Fibroblast of lung (primary cell): Measurements from ENCODE around the gene KYAT1. TPM values are rescaled to one million over a fixed set of nuclear protein-coding genes. Genes with fewer than 3 reads are reported as not detected.
"Not testable (repeated sequence)": the region's sequence is repeated elsewhere in the genome, so short reads cannot be mapped to it uniquely, and the experiment has no call there.

Source experiments
- DNase-seq, 2 donors: peaks; one replicate each; pipeline versions ENCODE4 v3.0.0 to v3.0.0-alpha.2; 2010; ENCODE audit warnings: low read depth in 2 of 2
- H2AFZ ChIP-seq: 2 replicates; pipeline ENCODE4 v1.5.1; 2012; ENCODE audit warnings: low read length, control low read depth, inconsistent platforms
- H3K27ac ChIP-seq: 2 replicates; pipeline ENCODE4 v1.5.1; 2011; ENCODE audit warnings: low read length, control low read depth; ENCODE audit not compliant: insufficient read depth
- H3K27me3 ChIP-seq: 2 replicates; pipeline ENCODE4 v1.5.1; 2011; ENCODE audit warnings: mild to moderate bottlenecking, low read length; ENCODE audit not compliant: control insufficient read depth, insufficient read depth
- H3K36me3 ChIP-seq: 2 replicates; pipeline ENCODE4 v1.5.1; 2011; ENCODE audit warnings: low read length; ENCODE audit not compliant: control insufficient read depth, insufficient read depth
- H3K4me1 ChIP-seq: 2 replicates; pipeline ENCODE4 v1.5.1; 2011; ENCODE audit warnings: low read length; ENCODE audit not compliant: control insufficient read depth, insufficient read depth; ENCODE audit errors: extremely low read depth
- H3K4me2 ChIP-seq: 2 replicates; pipeline ENCODE4 v1.5.1; 2011; ENCODE audit warnings: low read length, control low read depth; ENCODE audit not compliant: insufficient read depth; ENCODE audit errors: extremely low read depth
- H3K4me3 ChIP-seq, 4 experiments: fragments of 200-600 bp in 1 of 4; sonication (generic) in 1 of 4; replicated peaks in 1 of 4; 2 replicates each; pipeline ENCODE4 v1.5.1; 2011 to 2016; ENCODE audit warnings: low read length in 4 of 4, low read depth in 3 of 4, mild to moderate bottlenecking in 3 of 4, control low read depth in 2 of 4, inconsistent platforms in 1 of 4, mixed read lengths in 1 of 4; ENCODE audit not compliant: insufficient read depth in 1 of 4; ENCODE audit errors: control extremely low read depth in 1 of 4
- H3K79me2 ChIP-seq: 2 replicates; pipeline ENCODE4 v1.5.1; 2012; ENCODE audit warnings: mild to moderate bottlenecking, low read length, inconsistent platforms; ENCODE audit not compliant: control insufficient read depth, insufficient read depth
- H3K9ac ChIP-seq: 2 replicates; pipeline ENCODE4 v1.5.1; 2011; ENCODE audit warnings: mild to moderate bottlenecking, low read length, control low read depth; ENCODE audit not compliant: insufficient read depth
- H3K9me3 ChIP-seq: 2 replicates; pipeline ENCODE4 v1.5.1; 2012; ENCODE audit warnings: low read depth, low read length; ENCODE audit not compliant: control insufficient read depth, insufficient read depth
- H4K20me1 ChIP-seq: 2 replicates; pipeline ENCODE4 v1.5.1; 2011; ENCODE audit warnings: low read length; ENCODE audit not compliant: control insufficient read depth, insufficient read depth; ENCODE audit errors: extremely low read depth
- CTCF ChIP-seq, 2 donors: IDR thresholded peaks in 1 of 2; conservative IDR thresholded peaks in 1 of 2; 1 replicate in 1 of 2; 2 replicates in 1 of 2; pipeline ENCODE4 v1.5.1; 2011 to 2012; ENCODE audit warnings: low read length in 2 of 2, control low read depth in 1 of 2, inconsistent platforms in 1 of 2, low read depth in 1 of 2, mild to moderate bottlenecking in 1 of 2
- EZH2 ChIP-seq: IDR thresholded peaks from 2 replicates; pipeline ENCODE4 v1.5.1; 2012; ENCODE audit warnings: low read length, control low read depth, mild to moderate bottlenecking; ENCODE audit errors: missing control alignments
- polyA plus RNA-seq, 2 donors: library from polyadenylated mRNA; depleted of rRNA in 1 of 2; stranded (reverse) in 1 of 2; unstranded in 1 of 2; fragments of >200 nt; gene quantifications; 2 replicates each; pipeline ENCODE4 v1.2.1, GENCODE V29; 2011 to 2012; ENCODE audit warnings: missing spikeins in 1 of 2
- total RNA-seq: library from RNA; depleted of rRNA; stranded (reverse); fragments of >200 nt; gene quantifications from 2 replicates; pipeline ENCODE4 v1.2.1, GENCODE V29; 2014

Gene KYAT1
- total and polyA plus RNA-seq, 2 donors (not counting 1 experiment from before 2014, with no cell fraction given): 4.7 to 12.4 TPM

DNA sequence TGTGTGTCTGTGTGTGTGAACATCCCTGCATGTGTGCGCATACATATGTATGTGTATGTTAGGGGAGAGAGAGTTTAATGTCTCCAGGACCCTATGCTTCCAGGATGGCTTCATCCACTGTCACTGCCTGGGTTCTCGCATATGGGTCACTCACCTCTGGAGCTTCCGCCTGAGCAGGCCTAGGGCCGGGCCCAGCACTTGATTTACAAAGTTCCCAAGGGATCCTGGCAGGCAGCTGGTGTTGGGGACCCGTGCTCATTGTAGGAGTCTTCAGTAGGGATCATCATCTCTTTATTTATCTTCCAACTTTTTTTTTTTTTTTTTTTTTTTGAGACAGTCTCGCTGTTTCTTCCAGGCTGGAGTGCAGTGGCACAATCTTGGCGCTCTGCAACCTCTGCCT lies 81.7 kb downstream of the KYAT1 start:
- Histone ChIP-seq H3K4me3 (no peak overlapping the region), H3K27me3 (no peaks in the 10 kb centered on the region), H3K4me2 (no peak overlapping the region), H3K27ac (no peak overlapping the region), H3K9ac (no peak overlapping the region), H3K79me2 (no peaks in the 10 kb centered on the region), H2AFZ (no peak overlapping the region), H4K20me1 (no peaks in the 10 kb centered on the region), H3K4me1 (no peaks in the 10 kb centered on the region), H3K36me3 (peaks cover 17% of the 10 kb centered on the region), H3K9me3 (no peaks in the 10 kb centered on the region)
- TF ChIP-seq EZH2: no peak
- TF ChIP-seq CTCF (conservative IDR thresholded peaks at IDR 0.05 in 1 of 2, IDR thresholded peaks at IDR 0.05 in 1 of 2; ENCODE audit: low read depth in 1 of 2, low read length in 2 of 2): no peak
- DNase-seq: no peak

DNA sequence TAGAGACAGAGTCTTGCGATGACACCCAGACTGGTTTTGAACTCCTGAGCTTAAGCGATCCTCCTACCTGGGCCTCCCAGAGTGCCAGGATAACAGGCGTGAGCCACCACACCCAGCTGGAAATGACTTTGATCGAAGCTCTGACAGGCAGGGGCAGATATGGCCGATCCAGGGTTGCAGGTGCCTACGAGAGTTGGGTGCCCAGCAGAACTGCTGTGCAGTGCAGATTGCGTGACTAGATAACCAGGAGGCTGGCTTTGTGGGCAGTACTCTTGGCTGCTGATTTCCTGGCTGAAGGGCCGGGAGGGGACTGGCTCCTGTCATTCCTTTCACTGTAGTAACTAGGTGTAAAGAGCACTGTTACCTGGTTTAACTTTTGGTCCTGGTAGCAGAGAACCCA lies 82.9 kb downstream of the KYAT1 start:
- Histone ChIP-seq H3K4me1 (no peaks in the 10 kb centered on the region), H3K27ac (no peak overlapping the region), H3K9me3 (no peaks in the 10 kb centered on the region), H3K9ac (no peak overlapping the region), H3K36me3 (peaks cover 16% of the 10 kb centered on the region), H4K20me1 (no peaks in the 10 kb centered on the region), H3K4me2 (no peak overlapping the region), H3K79me2 (no peaks in the 10 kb centered on the region), H3K4me3 (no peak overlapping the region), H2AFZ (no peak overlapping the region), H3K27me3 (no peaks in the 10 kb centered on the region)
- DNase-seq: no peak
- no peak for TF ChIP-seq EZH2

GRCh38 chr9:128794961-128795360 lies 86.8 kb downstream of the KYAT1 start:
- peaks cover 25% of the 10 kb centered on the region for H3K36me3 ChIP-seq
- H3K4me1 ChIP-seq, H3K4me3 ChIP-seq, H3K27me3 ChIP-seq, H3K9ac ChIP-seq, H3K27ac ChIP-seq, H3K9me3 ChIP-seq, H3K79me2 ChIP-seq, DNase-seq, H4K20me1 ChIP-seq, H3K4me2 ChIP-seq, H2AFZ ChIP-seq: not testable (repeated sequence)

DNA sequence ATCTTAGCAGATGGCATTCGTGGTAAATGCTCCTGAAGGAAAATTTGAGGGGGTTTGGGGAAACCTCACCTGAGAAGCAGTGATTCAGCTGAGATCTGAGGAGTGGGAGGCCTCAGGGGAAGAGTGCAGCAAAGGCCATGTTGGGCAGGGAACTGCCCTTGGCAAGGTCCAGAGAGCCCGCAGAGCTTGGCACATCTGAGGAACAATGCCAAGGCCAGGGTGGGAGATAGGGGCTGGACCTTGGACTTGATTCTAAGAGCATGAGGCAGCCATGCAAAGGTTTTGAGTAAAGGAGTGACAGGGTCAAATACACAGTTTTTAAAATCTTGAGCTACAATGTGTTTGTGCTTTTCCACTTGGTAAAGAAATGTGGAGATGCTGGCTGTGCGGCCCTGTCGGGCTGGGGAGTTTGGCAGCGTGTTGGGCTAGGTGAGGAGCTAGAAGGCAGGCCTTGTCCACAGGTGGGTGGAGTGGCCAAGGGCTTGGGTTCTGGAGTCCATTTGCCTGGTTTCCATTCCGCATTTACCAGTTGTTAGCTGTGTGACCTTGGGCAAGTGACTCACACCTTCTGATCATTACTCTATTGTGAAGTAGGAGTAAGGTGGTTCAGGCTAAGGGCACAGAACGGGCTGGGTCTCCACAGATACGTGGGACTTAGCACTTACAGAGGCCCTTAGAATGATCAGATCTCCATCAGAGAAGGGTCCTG lies 88.6 kb downstream of the KYAT1 start:
- Histone ChIP-seq H3K36me3 (peaks cover 17% of the 10 kb centered on the region), H2AFZ (no peak overlapping the region), H3K4me2 (no peak overlapping the region), H3K9ac (no peak overlapping the region), H3K4me3 (no peak overlapping the region), H3K9me3 (no peaks in the 10 kb centered on the region), H3K4me1 (no peaks in the 10 kb centered on the region), H3K27me3 (no peaks in the 10 kb centered on the region), H3K27ac (no peak overlapping the region), H3K79me2 (peaks cover 6% of the 10 kb centered on the region), H4K20me1 (no peaks in the 10 kb centered on the region)
- no peak for TF ChIP-seq EZH2
- TF ChIP-seq CTCF (conservative IDR thresholded peaks at IDR 0.05 in 1 of 2, IDR thresholded peaks at IDR 0.05 in 1 of 2; ENCODE audit: low read depth in 1 of 2, low read length in 2 of 2): no peak
- no peak for DNase-seq
